CD4-positive, alpha-beta T cell treated with Interleukin-6 for 4 hours (primary cell): ENCODE measurements around the gene MAST3.
"Not testable (repeated sequence)": the region's sequence is repeated elsewhere in the genome, so short reads cannot be mapped to it uniquely, and the experiment has no call there.

Source experiments
- DNase-seq: peaks from one replicate; pipeline ENCODE4 v3.0.0-alpha.2; 2020; ENCODE audit warnings: mixed read lengths

Gene MAST3

GRCh38 chr19:18141031-18141430, 43.5 kb downstream of the MAST3 start:
- no peak for DNase-seq

GRCh38 chr19:18143902-18144301, 46.3 kb downstream of the MAST3 start:
- no peak for DNase-seq

DNA sequence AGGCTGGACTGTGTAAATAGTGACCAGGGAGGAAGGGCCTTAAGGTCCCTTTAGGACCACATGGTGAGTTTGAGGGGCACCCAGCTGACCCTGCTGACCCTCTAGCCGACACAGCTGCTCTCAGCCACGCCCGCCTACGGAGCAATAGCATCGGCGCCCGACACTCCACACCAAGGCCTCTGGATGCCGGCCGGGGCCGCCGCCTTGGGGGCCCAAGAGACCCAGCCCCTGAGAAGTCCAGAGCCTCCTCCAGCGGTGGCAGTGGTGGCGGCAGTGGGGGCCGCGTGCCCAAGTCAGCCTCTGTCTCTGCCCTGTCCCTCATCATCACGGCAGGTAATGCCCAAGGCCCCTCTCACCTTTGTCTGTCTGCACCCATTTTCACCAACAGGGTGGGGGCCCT, 46.8 kb downstream of the MAST3 start:
- DNase-seq: no peak

- DNase-seq: no peak
Observed at GRCh38 chr19:18144906-18145305, 47.3 kb downstream of the MAST3 start.

DNA sequence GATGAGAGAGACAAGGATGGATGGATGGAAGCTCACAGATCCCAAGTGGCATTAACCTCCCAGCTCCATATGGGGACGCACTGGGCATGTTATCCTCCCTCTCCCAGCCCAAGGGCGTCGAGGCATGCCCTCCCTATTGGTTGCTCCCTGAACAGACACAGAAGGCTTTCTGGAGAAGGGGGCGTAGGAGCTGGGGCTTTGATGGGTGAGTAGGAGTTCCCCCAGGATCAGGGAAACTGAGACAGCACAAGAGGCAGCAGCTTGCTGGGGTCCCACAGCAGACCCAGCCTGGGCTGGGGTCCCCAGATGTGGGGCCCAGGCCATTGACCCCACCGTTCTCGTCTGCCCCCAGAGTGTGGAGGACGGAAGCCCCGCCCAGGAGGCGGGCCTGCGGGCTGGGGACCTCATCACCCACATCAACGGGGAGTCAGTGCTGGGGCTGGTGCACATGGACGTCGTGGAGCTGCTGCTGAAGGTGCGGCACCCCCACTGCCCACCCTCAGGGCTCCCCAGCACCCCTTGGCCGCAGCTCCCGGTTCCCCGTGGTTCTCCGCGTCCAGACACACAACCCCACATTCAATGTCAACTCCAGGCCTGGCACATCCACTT, 47.9 kb downstream of the MAST3 start:
- DNase-seq: no peak

- no peak for DNase-seq
Observed at GRCh38 chr19:18147396-18147795, 49.8 kb downstream of the MAST3 start.

- DNase-seq: no peak
Observed at GRCh38 chr19:18149596-18149975, 52.0 kb downstream of the MAST3 start.

DNA sequence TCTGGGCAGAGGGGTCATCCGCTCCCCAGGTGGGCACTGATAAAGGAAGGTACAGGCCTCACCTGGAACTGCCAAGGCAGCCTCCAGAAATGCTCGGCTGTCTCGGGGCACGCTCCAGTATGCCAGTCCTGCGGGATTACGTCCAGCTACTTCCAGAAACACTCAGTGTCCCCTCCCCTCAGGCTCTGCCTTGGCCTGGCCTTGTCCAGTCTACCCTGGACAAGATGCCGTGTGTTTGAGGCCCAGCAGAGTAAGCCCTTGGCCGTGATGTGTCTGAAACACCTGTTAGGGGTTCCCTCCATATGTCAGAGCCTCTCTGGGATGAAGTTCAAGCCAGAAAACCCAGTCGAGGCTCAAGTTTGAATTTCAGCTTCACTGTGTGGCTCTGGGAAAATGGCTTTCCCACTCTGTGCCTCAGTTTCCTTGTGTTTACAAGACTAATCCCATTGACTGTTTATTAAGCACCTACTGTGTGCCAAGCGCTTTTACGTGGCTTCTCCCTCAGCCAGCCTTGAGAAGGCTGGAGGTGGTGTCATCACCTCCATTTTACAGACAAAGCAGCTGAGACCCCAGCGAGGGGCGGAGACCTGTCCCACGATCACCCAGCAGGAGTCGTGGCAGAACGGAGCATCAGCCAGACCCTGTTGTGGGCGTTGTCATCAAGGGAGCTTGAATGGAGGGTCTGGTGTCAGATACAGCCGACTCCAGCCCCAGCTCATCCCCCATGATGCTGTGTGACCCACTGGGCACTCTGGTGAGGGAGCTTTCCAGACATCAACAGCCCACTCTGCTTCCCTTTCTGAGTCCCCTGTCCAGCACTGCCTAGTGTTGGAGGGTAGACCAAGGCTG, 53.4 kb downstream of the MAST3 start:
- DNase-seq: no peak

DNA sequence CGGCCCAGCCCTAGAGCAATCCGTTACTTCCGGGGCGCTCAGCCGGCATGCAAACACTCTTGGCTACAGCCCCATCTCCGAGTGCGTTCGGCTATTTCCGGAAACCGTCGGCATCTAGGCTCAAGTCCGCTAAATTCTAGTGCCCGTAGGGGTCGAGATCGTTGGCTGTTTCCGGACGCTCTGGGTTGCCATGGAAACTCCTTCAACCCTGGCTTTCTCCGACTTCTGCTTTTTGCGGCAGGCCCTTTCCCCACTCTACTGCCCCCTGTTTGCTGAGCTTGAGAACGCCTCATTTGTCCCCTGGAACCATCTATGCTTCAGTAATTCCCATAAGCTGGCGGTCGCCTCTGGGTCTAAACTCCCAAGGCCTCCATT, 54.9 kb downstream of the MAST3 start:
- DNase-seq: peak; percentile 98

DNA sequence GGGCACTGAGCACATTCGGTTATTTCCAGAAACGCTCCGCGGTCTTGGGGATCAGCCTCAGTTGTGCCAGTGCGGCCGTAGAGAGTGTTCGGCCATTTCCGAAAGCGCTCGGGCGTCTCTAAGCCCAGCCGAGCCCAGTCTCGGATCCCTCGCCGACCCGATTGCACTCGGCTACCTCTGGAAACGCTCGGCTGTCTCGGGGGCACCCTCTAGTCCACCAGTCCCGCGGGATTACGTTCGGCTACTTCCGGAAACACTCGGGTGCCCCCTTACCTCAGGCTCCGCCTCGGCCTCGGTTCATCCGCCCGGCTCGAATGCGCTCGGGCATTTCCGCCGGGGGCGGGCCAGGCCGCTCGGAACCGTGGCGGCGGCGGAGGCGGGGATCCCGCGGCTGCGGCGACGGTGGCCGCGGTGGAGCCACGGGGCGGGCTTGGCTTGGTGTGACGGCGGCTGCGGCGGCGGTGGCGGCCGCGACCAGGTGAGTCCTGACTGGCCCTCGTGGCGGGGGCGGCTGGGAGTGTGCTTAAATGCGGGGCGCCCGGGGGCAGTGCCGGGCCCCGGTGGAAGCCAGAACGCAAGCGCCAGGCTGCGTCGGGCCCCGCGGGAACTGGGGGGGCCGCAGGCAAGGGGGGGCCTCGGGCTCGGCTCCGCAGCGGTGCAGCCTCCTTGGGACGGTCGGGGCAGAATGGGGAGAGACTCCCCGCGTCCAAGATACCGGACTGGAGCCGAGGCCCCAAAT, 55.4 kb downstream of the MAST3 start, which contains the start of gene PIK3R2:
Gene PIK3R2 (plus strand): TSS at position 347 of the 739 bp plus-strand sequence. CDS start 2,717 bp downstream, outside the sequence.
- peak; percentile 99 for DNase-seq

DNA sequence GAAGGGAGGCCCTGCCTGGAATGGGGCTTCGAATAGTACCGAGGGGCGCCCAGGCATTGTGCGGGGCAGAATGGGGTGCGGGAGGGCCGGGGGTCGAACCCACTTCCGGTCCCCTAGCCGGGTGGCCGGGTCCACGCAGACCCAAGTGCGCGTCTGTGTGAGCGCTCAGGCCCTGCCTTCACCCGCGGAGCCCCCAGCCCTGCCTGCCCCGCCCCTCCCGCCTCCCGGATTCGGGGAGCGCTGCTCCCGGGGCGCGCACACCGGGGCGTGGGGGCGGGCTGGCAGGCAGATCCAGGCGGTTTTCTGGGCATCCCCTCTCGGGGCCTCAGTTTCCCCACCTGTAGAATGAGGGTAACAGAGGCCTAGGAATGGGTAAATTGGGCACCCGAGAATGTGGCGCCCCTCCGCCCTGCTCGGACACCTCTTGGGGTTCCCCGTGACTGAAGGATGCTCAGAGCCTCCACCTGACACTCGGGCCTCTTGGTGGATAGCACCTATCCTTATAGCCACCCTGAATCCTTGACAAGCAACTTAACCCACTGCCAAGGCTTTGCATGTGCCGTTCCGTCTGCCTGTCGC, 56.1 kb downstream of the MAST3 start:
- peak; percentile 44 for DNase-seq

DNA sequence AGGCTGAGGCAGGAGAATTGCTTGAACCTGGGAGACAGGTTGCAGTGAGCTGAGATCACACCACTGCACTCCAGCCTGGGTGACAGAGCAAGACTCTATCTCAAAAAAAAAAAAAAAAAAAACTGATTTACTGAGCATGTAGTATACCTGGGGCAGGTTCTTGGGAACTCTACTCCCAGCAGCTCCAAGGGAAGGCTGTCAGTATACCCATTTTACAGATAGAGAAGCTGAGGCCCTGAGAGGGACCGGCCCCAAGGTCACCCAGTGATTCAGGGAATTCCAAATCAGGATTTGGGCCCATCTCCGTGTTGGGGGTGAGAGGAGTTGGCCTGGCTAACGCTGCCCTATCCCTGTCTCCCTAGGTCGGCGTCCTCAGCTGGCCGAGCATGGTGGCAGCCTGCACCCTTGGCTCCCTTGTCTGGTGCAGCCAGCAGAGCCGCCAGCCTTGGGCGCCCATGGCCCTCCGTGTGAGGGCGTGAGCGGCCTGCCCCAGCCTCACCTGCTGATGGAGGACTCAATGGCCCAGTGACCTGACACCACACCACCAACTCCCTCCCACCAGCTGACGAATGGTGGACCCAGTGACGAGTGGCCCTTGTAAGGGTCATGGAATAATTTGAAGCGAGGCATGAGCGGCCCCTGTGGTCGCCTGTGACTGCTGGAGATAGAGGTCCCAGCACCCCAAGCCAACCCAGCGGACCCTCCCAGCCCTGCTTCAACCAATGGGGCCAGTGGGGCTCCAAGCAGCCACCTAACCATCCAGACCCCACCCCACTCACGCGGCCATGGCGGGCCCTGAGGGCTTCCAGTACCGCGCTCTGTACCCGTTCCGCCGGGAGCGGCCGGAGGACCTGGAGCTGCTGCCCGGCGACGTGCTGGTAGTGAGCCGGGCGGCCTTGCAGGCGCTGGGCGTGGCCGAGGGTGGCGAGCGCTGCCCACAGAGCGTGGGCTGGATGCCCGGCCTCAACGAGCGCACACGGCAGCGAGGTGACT, 57.8 kb downstream of the MAST3 start:
- DNase-seq: no peak

DNA sequence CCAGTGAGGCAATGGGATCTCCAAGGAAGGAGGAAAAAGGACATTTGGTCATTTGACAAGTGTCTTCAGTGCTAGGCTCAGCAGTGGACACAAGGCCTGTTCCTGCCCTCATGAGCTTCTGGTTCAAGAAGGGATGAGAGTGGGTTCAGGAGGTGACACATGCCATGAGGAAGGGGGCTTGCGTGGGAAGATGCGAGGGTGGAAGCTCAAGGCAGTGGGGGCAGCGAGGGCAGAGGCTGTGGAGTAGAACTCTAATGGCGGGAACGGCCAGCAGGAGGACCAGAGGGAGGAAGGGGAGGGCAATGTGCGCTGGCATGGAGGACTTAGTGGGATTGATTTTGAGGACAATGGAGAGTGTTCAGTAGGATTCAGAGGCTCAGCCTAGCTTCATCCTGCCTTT, 58.7 kb downstream of the MAST3 start:
- no peak for DNase-seq

DNA sequence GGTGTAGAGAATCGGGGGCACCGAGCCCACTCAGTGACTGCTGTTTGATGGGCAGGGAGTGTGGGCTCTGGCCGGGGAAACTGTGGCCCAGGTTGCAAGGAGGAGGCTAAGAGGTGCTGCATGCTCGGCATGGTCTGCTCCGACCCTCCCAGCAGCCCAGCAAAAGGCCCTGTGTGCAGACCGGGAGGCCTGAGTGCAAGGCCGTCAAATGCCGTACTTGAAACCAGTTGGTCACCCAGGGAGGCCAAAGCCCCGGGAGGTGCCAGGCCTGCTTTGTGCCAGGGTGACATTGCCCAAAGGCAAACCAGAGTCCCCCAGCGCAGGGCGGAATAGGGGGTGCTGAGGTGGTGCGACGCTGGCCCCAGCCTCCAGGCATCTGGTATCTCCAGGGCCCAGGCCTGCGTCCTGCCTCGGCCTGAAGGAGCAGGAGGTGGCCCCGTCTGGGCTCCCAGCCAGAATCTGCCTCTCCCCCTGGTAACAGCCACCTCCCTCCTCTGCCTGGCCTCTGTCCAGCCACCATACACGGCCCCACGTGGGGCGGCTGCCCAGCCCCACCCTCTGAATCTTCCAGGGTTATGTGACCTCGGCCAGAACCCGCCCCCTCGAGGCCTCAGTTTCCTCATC, 59.4 kb downstream of the MAST3 start:
- no peak for DNase-seq

GRCh38 chr19:18157465-18158063, 60.0 kb downstream of the MAST3 start:
- no peak for DNase-seq

DNA sequence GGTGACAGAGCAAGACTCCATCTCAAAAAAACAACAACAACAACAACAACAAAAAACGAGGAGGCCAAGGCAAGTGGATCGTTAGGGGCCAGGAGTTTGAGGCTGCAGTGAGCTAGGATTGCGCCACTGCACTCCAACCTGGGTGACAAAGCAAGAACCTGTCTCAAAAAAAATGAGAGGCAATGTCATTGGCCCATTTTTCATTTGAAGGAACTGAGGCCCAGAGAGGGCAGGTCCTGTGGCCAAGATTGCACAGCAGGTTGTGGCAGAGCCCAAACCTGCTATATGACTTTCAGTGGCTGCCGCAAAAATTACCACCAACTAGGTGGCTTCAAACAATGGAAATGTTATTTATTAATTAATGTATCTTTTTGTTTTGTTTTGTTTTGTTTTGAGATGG, 60.9 kb downstream of the MAST3 start:
- DNase-seq: no peak

DNA sequence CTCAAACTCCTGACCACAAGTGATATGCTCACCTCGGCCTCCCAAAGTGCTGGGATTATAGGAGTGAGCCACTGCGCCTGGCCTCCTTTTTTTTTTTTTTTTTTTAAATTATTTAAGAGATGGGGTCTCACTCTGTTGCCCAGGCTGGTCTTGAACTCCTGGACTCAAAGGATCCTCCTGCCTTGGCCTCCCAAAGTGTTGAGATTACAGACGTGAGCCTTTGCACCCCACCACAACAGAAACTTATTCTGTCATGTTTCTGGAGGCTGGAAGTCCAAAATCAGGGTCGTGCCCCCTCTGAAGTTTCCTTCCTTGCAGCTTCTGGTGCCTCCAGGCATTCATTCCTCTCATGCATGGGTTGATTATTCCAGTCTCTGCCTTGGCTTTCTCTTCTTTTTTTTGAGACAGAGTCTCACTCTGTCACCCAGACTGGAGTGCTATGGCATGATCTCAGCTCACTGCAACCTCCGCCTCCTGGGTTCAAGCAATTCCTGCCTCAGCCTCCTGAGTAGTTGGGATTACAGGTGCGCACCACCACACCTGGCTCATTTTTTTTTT, 61.6 kb downstream of the MAST3 start:
- DNase-seq: not testable (repeated sequence)

DNA sequence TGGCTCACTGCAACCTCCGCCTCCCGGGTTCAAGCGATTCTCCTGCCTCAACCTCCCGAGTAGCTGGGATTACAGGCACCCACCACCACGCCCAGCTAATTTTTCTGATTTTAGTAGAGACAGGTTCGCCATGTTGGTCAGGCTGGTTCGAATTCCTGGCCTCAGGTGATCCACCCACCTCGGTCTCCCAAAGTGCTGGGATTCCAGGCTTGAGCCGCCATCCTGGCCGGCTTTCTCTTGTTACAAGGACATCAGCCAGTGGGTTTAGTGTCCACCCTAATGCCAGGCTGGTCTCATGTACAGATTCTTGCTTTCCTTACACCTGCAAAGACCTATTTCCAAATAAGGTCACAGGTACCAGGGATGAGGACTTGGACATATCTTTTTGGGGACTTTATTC, 62.2 kb downstream of the MAST3 start:
- no peak for DNase-seq

- no peak for DNase-seq
Observed at GRCh38 chr19:18160493-18160970, 63.0 kb downstream of the MAST3 start.

DNA sequence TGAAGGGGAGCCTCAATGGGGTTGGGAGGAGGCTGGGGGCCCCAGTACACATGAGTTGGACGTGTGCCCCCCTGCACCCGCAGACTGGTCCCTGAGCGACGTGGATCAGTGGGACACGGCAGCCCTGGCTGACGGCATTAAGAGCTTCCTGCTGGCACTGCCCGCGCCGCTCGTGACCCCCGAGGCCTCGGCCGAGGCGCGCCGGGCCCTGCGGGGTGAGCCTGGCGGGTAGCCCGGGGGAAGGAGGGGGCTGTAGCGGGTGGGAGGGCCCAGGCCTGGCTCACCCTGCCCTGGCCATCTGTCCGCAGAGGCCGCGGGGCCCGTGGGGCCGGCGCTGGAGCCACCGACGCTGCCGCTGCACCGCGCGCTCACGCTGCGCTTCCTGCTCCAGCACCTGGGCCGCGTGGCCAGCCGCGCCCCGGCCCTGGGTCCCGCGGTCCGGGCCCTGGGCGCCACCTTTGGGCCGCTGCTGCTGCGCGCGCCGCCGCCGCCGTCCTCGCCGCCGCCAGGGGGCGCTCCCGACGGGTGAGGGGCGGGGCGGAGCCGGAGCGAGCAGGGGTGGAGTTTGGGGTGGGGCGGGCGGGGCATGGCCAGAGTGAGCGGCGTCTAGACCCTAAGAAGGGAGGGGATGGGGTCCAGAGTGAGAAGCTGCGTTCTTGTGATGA, 63.5 kb downstream of the MAST3 start:
- DNase-seq: peak; percentile 81
